ENCODE data around the gene SEC31A. TPM values are rescaled to one million over a fixed set of nuclear protein-coding genes. Genes with fewer than 3 reads are reported as not detected.

The SEC31A gene
- polyA plus RNA-seq, 1 of the 3 experiments (the other 2 are of a cell fraction) = 147 TPM

DNA sequence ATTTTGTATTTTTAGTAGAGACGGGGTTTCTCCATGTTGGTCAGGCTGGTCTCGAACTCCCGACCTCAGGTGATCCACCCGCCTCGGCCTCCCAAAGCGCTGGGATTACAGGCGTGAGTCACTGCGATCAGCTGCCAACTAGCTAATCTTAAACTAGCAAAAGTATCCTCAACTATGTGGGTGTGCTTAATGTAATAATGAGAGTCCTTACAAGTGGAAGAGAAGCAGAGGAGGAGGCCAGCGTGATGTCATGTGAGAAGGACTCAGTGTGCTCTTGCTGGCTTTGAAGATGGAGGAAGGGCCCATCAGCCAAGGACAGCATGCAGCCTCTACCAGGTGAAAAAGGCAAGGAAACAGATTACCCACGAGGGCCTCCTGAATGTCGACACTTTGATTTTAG lies 111.9 kb downstream of the SEC31A start:
- WGBS (ENCODE audit: low lambda C conversion rate) = 89% methylated on average over 11 of the region's 11 CpGs
- Histone ChIP-seq H3K27ac (ENCODE audit: low read depth in 2 of 2, low read length in 1 of 2) (no peak overlapping the region), H3K9me2 (no peaks in the 10 kb centered on the region), H4K20me1 (ENCODE audit: insufficient read depth) (no peaks in the 10 kb centered on the region; the same call in 1 of the 2 replicates), H2AFZ (ENCODE audit: low read depth) (no peak overlapping the region), H3K4me1 (ENCODE audit: control insufficient read depth in 1 of 2, insufficient read depth in 2 of 2, low read depth in 1 of 2, low read length in 1 of 2) (peaks cover 20 to 27% of the 10 kb centered on the region in 2 experiments), H3K27me3 (ENCODE audit: insufficient read depth) (no peaks in the 10 kb centered on the region), H3K9me3 (no peaks in the 10 kb centered on the region), H3K9ac (no peak overlapping the region), H3F3A (replicated peaks; ENCODE audit: insufficient read depth) (no peaks in the 10 kb centered on the region), H3K36me3 (replicated peaks in 1 of 2; ENCODE audit: control insufficient read depth in 1 of 2, insufficient read depth in 2 of 2, low read length in 1 of 2) (no peaks in the 10 kb centered on the region), H3K79me2 (ENCODE audit: insufficient read depth) (peaks cover 70% of the 10 kb centered on the region), H3K4me2 (no peak overlapping the region), H3K4me3 (ENCODE audit: low read depth in 2 of 2, low read length in 1 of 2) (no peak overlapping the region)
- TF ChIP-seq EZH2phosphoT487 (IDR thresholded peaks at IDR 0.05; ENCODE audit: borderline replicate concordance, low read depth) (no peak), RXRA (IDR thresholded peaks at IDR 0.05; ENCODE audit: borderline replicate concordance, low read depth) (no peak), TCF12 (IDR thresholded peaks at IDR 0.05) (no peak), NFIC (IDR thresholded peaks at IDR 0.05; ENCODE audit: borderline replicate concordance) (no peak), FOSL2 (IDR thresholded peaks at IDR 0.05; ENCODE audit: borderline replicate concordance, low read depth) (no peak), ELF1 (IDR thresholded peaks at IDR 0.05) (no peak), SIN3A (IDR thresholded peaks at IDR 0.05; ENCODE audit: borderline replicate concordance, low read depth, low read length) (no peak), MXI1 (IDR thresholded peaks at IDR 0.05; ENCODE audit: low read depth, low read length) (no peak), YY1 (IDR thresholded peaks at IDR 0.05; ENCODE audit: low read depth) (no peak), FOXJ3 (CRISPR knock-in tag; IDR thresholded peaks at IDR 0.05) (no peak), NRF1 (IDR thresholded peaks at IDR 0.05; ENCODE audit: low read depth, low read length) (no peak), JUND (IDR thresholded peaks at IDR 0.05) (no peak), POLR2AphosphoS5 (IDR thresholded peaks at IDR 0.05; ENCODE audit: low read depth, low read length) (no peak)
- TF ChIP-seq, protein P1, sequence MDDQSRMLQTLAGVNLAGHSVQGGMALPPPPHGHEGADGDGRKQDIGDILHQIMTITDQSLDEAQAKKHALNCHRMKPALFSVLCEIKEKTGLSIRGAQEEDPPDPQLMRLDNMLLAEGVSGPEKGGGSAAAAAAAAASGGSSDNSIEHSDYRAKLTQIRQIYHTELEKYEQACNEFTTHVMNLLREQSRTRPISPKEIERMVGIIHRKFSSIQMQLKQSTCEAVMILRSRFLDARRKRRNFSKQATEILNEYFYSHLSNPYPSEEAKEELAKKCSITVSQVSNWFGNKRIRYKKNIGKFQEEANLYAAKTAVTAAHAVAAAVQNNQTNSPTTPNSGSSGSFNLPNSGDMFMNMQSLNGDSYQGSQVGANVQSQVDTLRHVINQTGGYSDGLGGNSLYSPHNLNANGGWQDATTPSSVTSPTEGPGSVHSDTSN (IDR thresholded peaks at IDR 0.05) = no peak
- TF ChIP-seq, protein P2, sequence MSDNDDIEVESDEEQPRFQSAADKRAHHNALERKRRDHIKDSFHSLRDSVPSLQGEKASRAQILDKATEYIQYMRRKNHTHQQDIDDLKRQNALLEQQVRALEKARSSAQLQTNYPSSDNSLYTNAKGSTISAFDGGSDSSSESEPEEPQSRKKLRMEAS (IDR thresholded peaks at IDR 0.05; ENCODE audit: low read depth) = no peak
- TF ChIP-seq, protein P3, sequence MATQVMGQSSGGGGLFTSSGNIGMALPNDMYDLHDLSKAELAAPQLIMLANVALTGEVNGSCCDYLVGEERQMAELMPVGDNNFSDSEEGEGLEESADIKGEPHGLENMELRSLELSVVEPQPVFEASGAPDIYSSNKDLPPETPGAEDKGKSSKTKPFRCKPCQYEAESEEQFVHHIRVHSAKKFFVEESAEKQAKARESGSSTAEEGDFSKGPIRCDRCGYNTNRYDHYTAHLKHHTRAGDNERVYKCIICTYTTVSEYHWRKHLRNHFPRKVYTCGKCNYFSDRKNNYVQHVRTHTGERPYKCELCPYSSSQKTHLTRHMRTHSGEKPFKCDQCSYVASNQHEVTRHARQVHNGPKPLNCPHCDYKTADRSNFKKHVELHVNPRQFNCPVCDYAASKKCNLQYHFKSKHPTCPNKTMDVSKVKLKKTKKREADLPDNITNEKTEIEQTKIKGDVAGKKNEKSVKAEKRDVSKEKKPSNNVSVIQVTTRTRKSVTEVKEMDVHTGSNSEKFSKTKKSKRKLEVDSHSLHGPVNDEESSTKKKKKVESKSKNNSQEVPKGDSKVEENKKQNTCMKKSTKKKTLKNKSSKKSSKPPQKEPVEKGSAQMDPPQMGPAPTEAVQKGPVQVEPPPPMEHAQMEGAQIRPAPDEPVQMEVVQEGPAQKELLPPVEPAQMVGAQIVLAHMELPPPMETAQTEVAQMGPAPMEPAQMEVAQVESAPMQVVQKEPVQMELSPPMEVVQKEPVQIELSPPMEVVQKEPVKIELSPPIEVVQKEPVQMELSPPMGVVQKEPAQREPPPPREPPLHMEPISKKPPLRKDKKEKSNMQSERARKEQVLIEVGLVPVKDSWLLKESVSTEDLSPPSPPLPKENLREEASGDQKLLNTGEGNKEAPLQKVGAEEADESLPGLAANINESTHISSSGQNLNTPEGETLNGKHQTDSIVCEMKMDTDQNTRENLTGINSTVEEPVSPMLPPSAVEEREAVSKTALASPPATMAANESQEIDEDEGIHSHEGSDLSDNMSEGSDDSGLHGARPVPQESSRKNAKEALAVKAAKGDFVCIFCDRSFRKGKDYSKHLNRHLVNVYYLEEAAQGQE (IDR thresholded peaks at IDR 0.05; ENCODE audit: low read depth, low read length) = no peak
- TF ChIP-seq, protein P4, sequence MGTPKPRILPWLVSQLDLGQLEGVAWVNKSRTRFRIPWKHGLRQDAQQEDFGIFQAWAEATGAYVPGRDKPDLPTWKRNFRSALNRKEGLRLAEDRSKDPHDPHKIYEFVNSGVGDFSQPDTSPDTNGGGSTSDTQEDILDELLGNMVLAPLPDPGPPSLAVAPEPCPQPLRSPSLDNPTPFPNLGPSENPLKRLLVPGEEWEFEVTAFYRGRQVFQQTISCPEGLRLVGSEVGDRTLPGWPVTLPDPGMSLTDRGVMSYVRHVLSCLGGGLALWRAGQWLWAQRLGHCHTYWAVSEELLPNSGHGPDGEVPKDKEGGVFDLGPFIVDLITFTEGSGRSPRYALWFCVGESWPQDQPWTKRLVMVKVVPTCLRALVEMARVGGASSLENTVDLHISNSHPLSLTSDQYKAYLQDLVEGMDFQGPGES (IDR thresholded peaks at IDR 0.05; ENCODE audit: low read depth, low read length) = no peak
- TF ChIP-seq, protein P5, sequence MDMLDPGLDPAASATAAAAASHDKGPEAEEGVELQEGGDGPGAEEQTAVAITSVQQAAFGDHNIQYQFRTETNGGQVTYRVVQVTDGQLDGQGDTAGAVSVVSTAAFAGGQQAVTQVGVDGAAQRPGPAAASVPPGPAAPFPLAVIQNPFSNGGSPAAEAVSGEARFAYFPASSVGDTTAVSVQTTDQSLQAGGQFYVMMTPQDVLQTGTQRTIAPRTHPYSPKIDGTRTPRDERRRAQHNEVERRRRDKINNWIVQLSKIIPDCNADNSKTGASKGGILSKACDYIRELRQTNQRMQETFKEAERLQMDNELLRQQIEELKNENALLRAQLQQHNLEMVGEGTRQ (IDR thresholded peaks at IDR 0.05; ENCODE audit: borderline replicate concordance, low read depth, low read length) = no peak
- TF ChIP-seq, protein P6, sequence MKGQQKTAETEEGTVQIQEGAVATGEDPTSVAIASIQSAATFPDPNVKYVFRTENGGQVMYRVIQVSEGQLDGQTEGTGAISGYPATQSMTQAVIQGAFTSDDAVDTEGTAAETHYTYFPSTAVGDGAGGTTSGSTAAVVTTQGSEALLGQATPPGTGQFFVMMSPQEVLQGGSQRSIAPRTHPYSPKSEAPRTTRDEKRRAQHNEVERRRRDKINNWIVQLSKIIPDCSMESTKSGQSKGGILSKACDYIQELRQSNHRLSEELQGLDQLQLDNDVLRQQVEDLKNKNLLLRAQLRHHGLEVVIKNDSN (IDR thresholded peaks at IDR 0.05; ENCODE audit: borderline replicate concordance, low read depth) = no peak
- ChIA-PET POLR2A (no interaction called here), CTCF (interaction anchor here (1.3 kb wide), 1 partner anchor 57 kb away, joined by 4 read pairs; no protein-coding TSS in a partner anchor)
- no peak for DNase-seq

Measured in SK-N-SH (cell line).